ENCODE data around the gene MBD5.

- TF ChIP-seq BHLHE40 (IDR thresholded peaks at IDR 0.05; ENCODE audit: borderline replicate concordance) = no peak
- TF ChIP-seq NFRKB (IDR thresholded peaks at IDR 0.05) = no peak
- no peak for TF ChIP-seq L3MBTL2 (conservative IDR thresholded peaks at IDR 0.05)
Measured at GRCh38 chr2:148451046-148451445, 430.2 kb downstream of the MBD5 start.
